Measurements from ENCODE around the gene EPHA1. TPM values are rescaled to one million over a fixed set of nuclear protein-coding genes. Genes with fewer than 3 reads are reported as not detected.

The EPHA1 gene
- total and polyA plus RNA-seq, 10 donors = 0.80 to 4.5 (median 2.3) TPM

- TF ChIP-seq CTCF (IDR thresholded peaks at IDR 0.05 in 8 of 11, conservative IDR thresholded peaks at IDR 0.05 in 3 of 11) = no peak
- TF ChIP-seq POLR2AphosphoS5 (IDR thresholded peaks at IDR 0.05) = no peak
- no peak for TF ChIP-seq POLR2A (IDR thresholded peaks at IDR 0.05)
- no peak for DNase-seq
- H3K27ac ChIP-seq = no peak overlapping the region
- intact Hi-C loops (cut with DNase I; ENCODE audit: low total_unique reads) = no loop called here
- H3K9me3 ChIP-seq = no peaks in the 10 kb centered on the region
- 94 to 100% (median 100%) methylated on average over 1 of the region's 1 CpG for WGBS, 5 donors
- H3K36me3 ChIP-seq = no peaks in the 10 kb centered on the region
- no peaks in the 10 kb centered on the region for H3K4me1 ChIP-seq
- H3K27me3 ChIP-seq (replicated peaks in 1 of 7) = peaks cover 0 to 15% (median 0%) of the 10 kb centered on the region in 7 donors
- no peak overlapping the region for H3K4me3 ChIP-seq
These were observed 36.1 kb upstream of the EPHA1 start for GRCh38 chr7:143444785-143445184.

GRCh38 chr7:143444063-143444782 lies 35.6 kb upstream of the EPHA1 start:
- intact Hi-C loops (cut with DNase I; ENCODE audit: low total_unique reads) = no loop called here
- Histone ChIP-seq H3K36me3 (no peaks in the 10 kb centered on the region), H3K4me1 (no peaks in the 10 kb centered on the region), H3K9me3 (no peaks in the 10 kb centered on the region), H3K27me3 (replicated peaks in 1 of 7) (peaks cover 0 to 15% (median 0%) of the 10 kb centered on the region in 7 donors), H3K27ac (no peak overlapping the region), H3K4me3 (no peak overlapping the region)
- 88 to 96% (median 92%) methylated on average over 6 of the region's 6 CpGs for WGBS, 5 donors
- no peak for DNase-seq
- TF ChIP-seq POLR2AphosphoS5 (IDR thresholded peaks at IDR 0.05) (no peak), POLR2A (IDR thresholded peaks at IDR 0.05) (no peak), CTCF (IDR thresholded peaks at IDR 0.05 in 8 of 11, conservative IDR thresholded peaks at IDR 0.05 in 3 of 11) (no peak)

- TF ChIP-seq CTCF (IDR thresholded peaks at IDR 0.05 in 8 of 11, conservative IDR thresholded peaks at IDR 0.05 in 3 of 11) (no peak), POLR2AphosphoS5 (IDR thresholded peaks at IDR 0.05) (no peak), POLR2A (IDR thresholded peaks at IDR 0.05) (no peak)
- WGBS, 5 donors = 67 to 97% (median 75%) methylated on average over 4 of the region's 4 CpGs
- Histone ChIP-seq H3K4me1 (no peaks in the 10 kb centered on the region), H3K4me3 (no peak within 1 kb of the TSS), H3K27ac (no peak within 1 kb of the TSS), H3K36me3 (no peaks in the 10 kb centered on the region), H3K9me3 (no peaks in the 10 kb centered on the region), H3K27me3 (replicated peaks in 1 of 7) (peaks cover 0 to 15% (median 0%) of the 10 kb centered on the region in 7 donors)
- intact Hi-C loops (cut with DNase I; ENCODE audit: low total_unique reads) = no loop called here
- no peak for DNase-seq
These were observed 34.5 kb upstream of the EPHA1 start, which contains the start of gene TAS2R60 for GRCh38 chr7:143443153-143443552. TSS of gene TAS2R60 (plus strand) at chr7:143443453. CDS start at chr7:143443453, 0 bp downstream.

GRCh38 chr7:143439866-143440265 lies 31.2 kb upstream of the EPHA1 start:
- Histone ChIP-seq H3K27me3 (replicated peaks in 1 of 7) (no peaks in the 10 kb centered on the region), H3K36me3 (no peaks in the 10 kb centered on the region), H3K4me3 (no peak overlapping the region), H3K27ac (no peak overlapping the region), H3K9me3 (no peaks in the 10 kb centered on the region), H3K4me1 (no peaks in the 10 kb centered on the region)
- WGBS, 5 donors = 81 to 95% (median 88%) methylated on average over 2 of the region's 2 CpGs
- intact Hi-C loops (cut with DNase I; ENCODE audit: low total_unique reads) = no loop called here
- DNase-seq = no peak
- TF ChIP-seq POLR2A (IDR thresholded peaks at IDR 0.05) (no peak), CTCF (IDR thresholded peaks at IDR 0.05 in 8 of 11, conservative IDR thresholded peaks at IDR 0.05 in 3 of 11) (no peak), POLR2AphosphoS5 (IDR thresholded peaks at IDR 0.05) (no peak)
